Right ventricle myocardium superior (tissue), 1 donor: ENCODE measurements around the gene FAM241B. TPM values are rescaled to one million over a fixed set of nuclear protein-coding genes. Genes with fewer than 3 reads are reported as not detected.
A peak's percentile ranks its signal among the peaks of the same experiment; 100 is the strongest.

Experiments
- ATAC-seq: fragments of 200-7000 bp; cut with Tn5 transposase; one replicate; pipeline ENCODE4 v1.9.1; 2020; ENCODE audit warnings: mild to moderate bottlenecking; ENCODE audit not compliant: poor library complexity
- DNase-seq: peaks from one replicate; pipeline ENCODE4 v3.0.0-alpha.2; 2020
- intact Hi-C: fragments of 100-400 bp; cut with DNase I; formaldehyde crosslinking; loops from one replicate; pipeline ENCODE4 v1.11.2; 2022
- long read RNA-seq: library from polyadenylated mRNA; unstranded; transcript quantifications from one replicate; pipeline ENCODE4 v2.0.0, GENCODE V29; 2021
- total RNA-seq: library from RNA; stranded (reverse); fragmentation: NEBNext Ultra II Directional; extraction: Animal tissue kit (Norgen Biotek cat#: 25700); gene quantifications from one replicate; pipeline ENCODE4 v1.2.1, GENCODE V29; 2021
- donor health status: DM: no; HTN: yes; CAD: no; lungs with severe emphysema.

FAM241B gene
- 3.3 TPM for total RNA-seq
- long read RNA-seq, partial matches to known transcripts: 0 of 5 reads
- long read RNA-seq, other reads (novel, unspliced or antisense): 1 of 5 reads

GRCh38 chr10:69629897-69630650, at the start of gene FAM241B:
FAM241B (plus strand) TSS chr10:69630247; CDS start chr10:69631744, 1,497 bp downstream.
- ATAC-seq (peak; percentile 87), DNase-seq (peak; percentile 64)
- intact Hi-C loops: no loop called here

GRCh38 chr10:69580435-69580834, 49.6 kb upstream of the FAM241B start:
- ATAC-seq (no peak), DNase-seq (no peak)
- intact Hi-C loops: no loop called here

DNA sequence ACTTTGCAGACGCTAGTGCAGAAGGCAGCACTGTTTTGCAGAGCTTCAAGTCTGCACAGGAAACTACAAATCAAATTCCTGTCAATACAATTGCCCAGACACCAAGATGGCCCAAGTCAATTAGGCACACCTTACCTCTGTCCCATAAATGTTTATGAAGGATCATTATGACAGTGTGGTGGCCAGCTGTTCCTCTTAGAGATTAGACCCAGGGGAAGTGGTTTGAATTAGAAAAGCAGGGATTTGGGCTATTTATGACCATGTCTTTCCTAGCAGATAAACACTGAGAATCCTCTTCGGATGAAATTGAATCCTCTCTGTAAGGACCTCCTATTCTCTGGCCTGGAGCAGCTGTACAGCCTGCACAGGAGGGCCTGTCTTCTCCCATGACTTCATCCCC, 46.9 kb upstream of the FAM241B start:
- DNase-seq: no peak

GRCh38 chr10:69584624-69585023, 45.4 kb upstream of the FAM241B start:
- intact Hi-C loops: no loop called here
- no peak for ATAC-seq
- DNase-seq: no peak

More for the DNA sequence above, 46.9 kb upstream of the FAM241B start:
- intact Hi-C loops: no loop called here
- ATAC-seq: no peak

- intact Hi-C loops: no loop called here
- DNase-seq: no peak
- ATAC-seq: no peak
These were observed 41.7 kb upstream of the FAM241B start for GRCh38 chr10:69588358-69588757.

DNA sequence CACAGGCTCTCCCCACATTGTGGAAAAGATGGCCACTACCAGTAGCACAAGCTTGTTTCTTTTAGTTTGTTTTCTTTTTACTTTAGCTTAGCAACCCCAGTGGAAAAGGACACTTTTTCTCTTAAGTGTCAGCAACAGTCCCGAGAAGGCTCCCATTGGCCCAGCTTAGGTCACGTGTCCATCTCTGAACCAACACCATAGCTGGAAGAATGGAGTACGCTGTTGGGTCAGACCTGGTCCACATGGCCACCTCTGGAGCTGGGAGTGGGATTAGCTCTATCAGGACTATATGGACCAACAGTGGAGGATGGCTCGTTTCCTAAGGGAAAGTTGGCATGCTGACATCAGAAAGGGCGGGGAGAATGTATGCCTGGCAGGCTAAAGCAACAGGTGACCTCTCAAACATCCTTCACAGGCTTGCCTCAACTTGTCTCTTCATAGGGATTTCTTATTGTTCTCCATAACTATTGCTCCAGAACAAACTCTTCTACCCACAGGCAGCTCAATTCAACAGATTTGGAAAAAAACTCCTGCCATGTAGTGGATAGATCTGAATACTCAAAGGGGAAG, 29.2 kb upstream of the FAM241B start:
- no peak for ATAC-seq
- DNase-seq: no peak
- intact Hi-C loops: no loop called here

DNA sequence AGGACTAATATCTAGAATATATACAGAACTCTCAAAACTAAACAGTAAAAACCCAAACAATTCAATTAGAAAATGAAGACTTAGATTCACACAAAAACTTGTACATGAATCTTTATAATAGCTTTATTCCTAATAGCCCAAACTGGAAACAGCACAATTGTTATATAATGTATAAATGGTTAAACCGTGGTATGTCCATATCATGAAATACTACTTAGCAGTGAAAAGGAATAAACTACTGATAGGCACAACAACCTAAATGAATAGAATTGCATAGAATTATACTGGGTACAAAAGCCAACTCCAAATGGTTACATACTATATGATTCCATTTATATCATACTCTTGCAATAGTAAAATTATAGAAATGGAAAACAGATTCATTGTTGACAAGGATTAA, 21.0 kb upstream of the FAM241B start:
- DNase-seq (no peak), ATAC-seq (no peak)
- intact Hi-C loops: no loop called here

GRCh38 chr10:69612760-69613159, 17.3 kb upstream of the FAM241B start:
- DNase-seq (no peak), ATAC-seq (no peak)
- intact Hi-C loops: no loop called here

DNA sequence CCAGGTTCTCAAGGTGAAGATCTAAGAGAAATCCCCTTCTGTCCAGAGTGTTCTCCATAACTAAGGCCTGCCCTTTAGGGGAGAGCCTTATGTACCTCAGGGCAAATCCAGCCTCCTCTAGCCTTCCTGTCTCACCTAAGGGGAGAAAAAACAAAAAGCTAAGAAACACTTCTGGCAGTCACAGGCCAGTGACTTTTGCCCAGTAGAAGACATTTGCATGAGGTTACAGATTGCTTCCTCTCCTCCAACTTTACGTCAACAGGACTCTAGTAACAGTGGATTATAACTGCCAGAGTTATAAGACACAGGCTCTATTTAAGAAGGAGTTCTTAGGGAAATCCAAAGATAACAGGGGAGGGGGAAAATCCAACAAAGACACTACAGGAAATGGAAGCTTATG, 15.9 kb upstream of the FAM241B start:
- intact Hi-C loops: no loop called here
- ATAC-seq (no peak), DNase-seq (no peak)

DNA sequence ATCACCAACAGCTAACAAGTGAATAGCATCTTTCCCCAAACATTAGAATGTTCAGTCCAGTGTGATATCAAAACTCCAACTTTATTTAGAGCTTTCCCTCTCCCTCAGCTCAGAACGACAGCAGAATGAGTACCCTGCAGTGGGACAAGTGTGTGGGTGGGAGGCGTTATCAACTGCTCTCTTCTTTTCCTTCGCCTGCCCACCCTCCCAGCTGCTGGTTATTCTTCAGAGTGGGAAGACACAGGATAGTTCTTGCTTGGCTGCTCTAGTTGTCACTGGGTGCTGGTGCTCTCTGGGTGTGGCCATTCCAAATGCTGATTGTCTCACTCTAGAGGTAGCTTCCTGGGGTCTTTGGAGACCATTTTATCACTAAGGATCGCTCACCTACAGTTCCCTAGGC, 13.7 kb upstream of the FAM241B start:
- DNase-seq (no peak), ATAC-seq (no peak)
- intact Hi-C loops: no loop called here

DNA sequence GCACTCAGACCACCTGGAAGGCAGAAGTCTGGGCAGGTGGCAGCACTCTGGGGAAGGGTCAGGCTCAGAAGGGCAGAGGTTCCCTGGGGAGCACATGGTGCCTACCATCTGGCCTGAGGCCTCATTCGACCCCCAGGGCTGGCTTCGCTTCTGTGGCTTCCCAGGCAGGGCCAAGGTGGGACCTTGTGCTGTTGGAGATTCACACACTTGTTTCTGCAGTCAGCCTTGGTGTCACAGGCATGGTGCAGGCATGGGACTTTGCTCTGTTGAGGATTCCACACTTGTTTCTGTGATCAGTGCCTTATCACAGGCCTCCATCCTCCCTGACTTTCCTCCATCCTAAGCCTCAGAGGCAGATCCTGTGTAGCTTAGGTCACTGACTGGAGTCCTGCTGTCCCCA, 11.3 kb upstream of the FAM241B start:
- ATAC-seq: no peak
- intact Hi-C loops: no loop called here
- DNase-seq: no peak

DNA sequence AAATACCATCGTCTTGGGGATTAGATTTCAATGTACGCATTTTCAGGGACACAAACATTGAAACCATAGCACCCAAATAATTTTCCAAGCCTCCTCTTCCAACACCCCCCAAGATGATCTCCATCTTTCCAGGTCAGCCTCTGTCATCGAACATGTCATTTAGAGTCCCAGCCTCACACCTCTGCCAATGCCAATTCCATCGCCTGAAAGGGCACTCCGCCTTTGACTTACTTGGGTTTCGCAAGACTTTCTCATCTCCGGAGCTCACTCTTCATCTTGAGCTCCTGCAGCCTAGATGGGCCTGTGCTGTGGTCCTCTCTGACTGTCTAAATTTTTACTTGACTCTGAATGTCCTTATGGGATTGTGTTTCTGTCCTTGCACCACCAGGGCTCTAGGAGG, 10.4 kb upstream of the FAM241B start:
- DNase-seq: no peak
- ATAC-seq: no peak
- intact Hi-C loops: no loop called here

DNA sequence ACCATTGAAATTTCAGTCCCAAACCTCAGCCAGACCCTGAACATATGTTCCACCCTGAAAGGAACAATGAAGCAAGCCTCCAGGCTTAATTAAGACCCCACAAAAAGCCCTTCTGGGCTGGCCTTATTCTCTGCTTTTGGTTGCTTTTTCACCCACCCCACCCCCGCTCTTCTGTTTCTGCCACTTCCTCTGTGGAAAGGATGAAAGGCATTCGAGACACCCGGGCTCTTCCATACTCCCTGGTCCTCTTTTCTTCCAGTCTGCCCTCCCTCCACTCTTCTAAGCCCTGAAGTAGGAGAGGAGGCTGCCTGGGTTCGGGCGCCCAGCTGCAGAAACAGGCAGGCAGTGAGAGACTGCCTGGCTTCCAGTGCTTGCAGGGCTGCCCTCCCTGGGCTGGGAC, 9.4 kb upstream of the FAM241B start:
- intact Hi-C loops: no loop called here
- DNase-seq (no peak), ATAC-seq (no peak)

- intact Hi-C loops: no loop called here
- no peak for ATAC-seq
- no peak for DNase-seq
These were observed 5.7 kb upstream of the FAM241B start for GRCh38 chr10:69624245-69624786.

DNA sequence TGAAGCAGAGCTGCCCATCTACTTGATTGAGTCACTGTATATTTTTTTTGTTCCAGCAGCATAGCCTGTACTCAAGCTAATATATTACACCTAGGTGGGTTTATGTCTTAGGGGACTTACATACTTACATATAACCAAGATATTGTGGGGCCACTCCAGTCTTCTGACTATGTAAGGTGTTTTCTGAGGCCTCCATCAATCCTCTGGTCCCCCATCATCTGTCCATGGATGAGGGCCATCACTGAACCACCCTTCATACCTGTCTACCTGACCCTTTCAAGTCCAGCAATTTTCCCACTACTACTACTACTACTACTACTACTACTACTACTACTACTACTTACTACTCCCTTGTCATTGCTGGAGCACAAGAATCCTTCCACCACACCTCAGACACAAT, 3.2 kb upstream of the FAM241B start:
- DNase-seq: no peak
- intact Hi-C loops: no loop called here
- no peak for ATAC-seq

DNA sequence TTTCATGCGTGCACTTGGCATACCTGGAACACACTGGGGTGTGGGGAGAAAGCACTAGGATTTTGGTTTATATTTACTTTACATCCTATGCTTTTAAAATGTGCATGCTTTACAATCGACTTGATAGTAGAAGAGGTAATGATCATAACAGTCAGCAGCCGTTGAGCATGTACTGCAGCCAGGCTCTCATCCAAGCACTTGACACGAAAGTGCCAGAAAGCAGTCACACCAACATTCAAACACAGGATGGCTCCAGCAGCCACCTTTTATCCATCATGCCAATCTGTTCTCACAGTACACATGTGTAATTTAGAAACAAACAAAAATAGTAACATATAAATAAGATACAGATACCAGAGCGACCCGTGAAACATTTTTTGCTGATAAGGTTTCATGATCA, 1.2 kb upstream of the FAM241B start:
- intact Hi-C loops: no loop called here
- no peak for DNase-seq

DNA sequence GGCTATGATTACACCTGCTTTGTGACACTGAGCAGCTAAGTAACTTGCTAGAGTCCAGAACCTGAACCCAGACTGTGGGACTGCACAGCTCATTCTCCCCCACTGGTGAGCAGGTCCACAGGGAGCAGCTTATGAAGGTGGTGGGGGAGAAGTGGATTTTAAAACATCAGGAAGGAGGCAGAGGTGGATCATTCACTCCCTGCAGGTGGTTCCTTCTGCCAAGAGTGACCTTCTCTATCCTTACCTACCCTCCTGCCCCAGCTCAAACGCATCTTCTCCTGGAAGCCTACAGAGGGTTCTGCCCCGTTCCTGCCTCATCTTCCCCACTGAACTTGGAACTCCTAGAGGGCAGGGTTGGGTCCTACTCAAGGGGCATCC, 539 bp upstream of the FAM241B start:
- DNase-seq: no peak
- ATAC-seq: peak; percentile 16
- intact Hi-C loops: no loop called here

More for the DNA sequence above, 1.2 kb upstream of the FAM241B start:
- peak; percentile 38 for ATAC-seq

DNA sequence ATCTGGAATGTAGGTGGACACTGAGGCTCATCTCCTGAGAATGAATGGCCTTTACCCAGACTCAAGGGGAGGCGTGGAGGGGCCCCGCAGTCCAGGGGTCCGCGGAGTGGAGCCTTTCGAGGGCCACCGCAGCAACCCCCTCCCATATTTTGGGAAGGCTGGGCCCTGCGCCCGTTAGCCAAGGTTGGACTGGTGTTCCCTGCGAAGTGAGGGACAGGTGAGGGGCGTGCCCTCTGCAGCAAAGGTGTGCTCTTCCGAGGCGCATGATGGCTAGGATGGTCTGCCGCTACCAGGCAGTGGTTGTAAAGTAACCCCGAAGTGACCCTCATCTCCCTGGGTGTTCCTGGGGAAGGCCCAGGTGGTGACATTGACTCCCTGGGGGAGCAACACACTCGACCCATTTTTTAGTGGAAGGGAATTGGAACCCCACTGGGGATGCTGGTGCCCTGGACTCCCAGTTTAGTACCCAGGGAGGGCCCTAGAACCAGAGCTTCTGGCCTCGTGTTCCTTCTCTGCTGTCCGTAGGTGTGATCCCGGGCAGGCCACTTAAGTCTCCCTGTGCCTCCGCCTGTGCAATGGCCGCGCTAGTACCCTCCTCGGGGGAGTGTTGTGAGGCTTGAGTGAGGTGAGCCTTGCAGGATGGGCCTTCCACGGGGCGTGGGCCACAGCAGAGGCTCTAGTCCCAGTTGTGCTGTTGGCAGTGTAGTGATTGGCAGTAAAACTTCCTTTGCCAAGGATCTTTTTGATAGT, 779 bp downstream of the FAM241B start:
- no peak for DNase-seq
- no peak for ATAC-seq
- intact Hi-C loops: no loop called here

- no peak for ATAC-seq
These were observed 1.5 kb downstream of the FAM241B start for GRCh38 chr10:69631566-69631965.

More at GRCh38 chr10:69631566-69631965, 1.5 kb downstream of the FAM241B start:
- no peak for DNase-seq
- intact Hi-C loops: no loop called here
